CD4-positive, alpha-beta T cell treated with Interleukin-6 at 100 ng/mL for 8 hours (primary cell): Measurements from ENCODE around the gene TNNI2.

Source experiments
- DNase-seq: peaks from one replicate; pipeline ENCODE4 v3.0.0-alpha.2; 2020; ENCODE audit warnings: mixed read lengths, low spot score

TNNI2 gene

DNA sequence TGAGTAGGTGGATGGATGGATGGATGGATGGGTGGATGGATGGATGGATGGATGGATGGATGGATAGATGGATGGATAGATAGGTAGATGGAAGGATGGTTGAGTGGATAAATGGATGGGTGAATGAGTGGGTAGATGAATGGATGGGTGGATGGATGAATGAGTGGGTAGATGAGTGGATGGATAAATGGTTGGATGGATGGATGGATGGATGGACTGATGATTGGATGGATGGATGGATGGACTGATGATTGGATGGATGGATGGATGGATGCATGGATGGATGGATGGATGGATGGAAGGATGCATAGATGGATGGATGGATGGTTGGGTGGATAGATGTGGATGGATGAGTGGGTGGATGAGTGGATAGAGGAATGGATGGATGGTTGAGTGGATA lies 17.2 kb upstream of the TNNI2 start:
- no peak for DNase-seq

DNA sequence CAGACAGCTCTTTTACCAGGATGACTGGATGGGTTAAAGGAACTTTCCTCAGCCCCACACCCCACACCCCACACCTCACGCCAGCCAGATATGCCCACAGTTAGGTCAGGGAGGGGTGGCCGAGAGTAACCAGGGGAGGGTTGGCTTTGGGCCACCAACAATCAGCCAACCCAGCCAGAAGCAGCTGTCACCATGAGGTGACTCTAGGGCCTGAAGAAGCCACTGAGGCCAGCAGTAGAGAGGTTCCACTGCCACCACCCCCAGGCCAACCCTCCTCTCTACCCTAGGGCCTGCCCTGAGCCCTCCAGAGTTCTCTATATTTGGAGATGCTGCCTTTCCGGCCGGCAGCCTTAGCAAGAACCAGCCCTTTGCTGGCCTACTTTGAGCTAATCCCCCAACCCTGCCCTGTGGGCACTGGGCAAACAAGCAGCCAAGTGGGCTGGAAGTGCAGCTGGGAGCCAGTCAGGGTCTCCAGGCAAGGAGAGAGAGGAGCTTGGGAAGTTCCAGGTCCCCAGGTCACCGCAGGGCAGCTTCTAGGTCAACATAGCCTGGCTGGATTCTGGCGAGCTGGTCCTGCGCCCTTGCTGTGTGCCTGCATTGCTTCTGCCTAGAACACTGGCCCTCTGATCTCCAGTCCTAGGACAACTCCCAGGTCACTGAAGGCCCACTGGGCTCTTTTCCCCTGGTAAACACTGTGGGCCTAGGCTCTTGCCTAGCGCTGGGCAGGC lies 16.0 kb upstream of the TNNI2 start:
- no peak for DNase-seq

DNA sequence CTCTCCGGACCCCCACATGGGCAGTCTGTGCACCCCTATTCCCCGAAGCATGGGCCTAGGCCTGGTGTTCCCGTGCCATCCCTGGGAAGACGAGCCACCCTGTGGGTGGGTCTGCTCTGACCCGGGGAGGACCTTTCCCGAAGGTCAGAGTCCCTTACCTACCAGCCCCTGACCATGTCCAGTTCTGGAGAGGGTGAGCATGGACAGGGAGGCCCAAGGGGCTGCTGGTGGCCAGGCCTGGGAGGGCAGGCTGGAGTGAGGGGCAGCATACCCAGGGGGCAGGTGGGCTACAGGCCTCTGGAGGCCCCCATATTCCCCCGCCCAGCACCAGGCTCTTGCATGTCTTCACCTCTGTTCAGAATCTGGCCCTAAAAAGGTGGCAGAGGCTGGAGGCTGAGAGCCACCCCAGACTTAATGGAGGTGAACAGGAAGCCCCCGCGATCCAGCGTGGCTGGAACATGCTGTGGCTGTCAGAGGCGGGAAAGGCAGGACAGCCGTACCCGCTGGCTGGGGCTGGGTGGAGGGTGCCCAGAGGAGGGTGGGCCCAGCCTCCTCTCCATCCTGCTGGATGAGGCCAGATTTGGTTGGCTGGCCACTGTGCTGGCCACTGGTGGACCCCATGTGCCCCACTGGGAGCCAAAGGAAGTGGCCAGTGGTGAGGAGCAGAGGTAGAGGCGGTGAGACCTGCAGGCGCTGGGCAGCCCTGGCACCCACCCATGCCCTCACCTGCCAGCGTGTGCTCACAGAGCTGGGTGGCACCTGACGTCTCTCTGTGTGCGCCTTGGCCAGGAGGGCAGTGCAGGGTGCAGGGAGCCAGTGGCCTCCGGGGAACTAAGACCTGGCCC lies 15.2 kb upstream of the TNNI2 start:
- DNase-seq, result no peak

DNA sequence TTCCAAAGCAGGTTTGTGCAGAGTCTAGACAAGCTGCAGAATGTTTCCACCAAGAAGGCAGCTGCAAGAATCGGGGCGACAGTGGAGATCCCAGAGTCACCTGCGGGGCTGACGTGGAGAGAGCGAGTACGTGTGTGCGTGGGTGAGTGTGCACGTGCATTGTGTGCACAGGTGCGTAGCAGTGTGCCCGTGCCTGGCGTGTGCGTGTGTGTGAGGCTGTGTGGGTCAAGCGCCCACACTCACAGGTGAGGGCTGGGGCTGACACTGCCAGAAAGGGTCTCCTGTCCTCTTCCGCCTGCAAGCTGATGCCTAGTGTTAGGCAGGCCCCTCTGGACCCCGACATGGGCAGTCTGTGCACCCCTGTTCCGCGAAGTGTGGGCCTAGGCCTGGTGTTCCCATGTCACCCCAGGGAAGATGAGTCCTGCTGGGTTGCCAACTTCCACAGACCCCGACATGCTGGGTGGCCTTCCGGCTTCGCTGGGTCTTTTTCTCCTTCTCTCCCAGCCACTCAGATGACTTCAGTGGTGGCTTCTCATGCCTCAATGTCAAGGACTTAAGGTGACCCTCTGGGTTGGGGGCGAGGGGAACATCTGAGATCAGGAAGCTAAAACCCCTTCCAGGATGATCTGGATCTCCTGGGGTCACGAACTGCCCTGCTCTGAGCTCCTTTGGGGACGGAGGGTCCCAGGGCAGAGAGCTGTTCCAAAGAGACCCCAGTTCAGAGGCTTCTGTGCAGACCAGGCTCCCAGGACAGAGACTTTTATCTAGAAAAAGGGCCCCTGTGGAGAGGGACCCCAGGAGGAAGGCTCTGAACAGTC lies 14.4 kb upstream of the TNNI2 start:
- no peak for DNase-seq

DNA sequence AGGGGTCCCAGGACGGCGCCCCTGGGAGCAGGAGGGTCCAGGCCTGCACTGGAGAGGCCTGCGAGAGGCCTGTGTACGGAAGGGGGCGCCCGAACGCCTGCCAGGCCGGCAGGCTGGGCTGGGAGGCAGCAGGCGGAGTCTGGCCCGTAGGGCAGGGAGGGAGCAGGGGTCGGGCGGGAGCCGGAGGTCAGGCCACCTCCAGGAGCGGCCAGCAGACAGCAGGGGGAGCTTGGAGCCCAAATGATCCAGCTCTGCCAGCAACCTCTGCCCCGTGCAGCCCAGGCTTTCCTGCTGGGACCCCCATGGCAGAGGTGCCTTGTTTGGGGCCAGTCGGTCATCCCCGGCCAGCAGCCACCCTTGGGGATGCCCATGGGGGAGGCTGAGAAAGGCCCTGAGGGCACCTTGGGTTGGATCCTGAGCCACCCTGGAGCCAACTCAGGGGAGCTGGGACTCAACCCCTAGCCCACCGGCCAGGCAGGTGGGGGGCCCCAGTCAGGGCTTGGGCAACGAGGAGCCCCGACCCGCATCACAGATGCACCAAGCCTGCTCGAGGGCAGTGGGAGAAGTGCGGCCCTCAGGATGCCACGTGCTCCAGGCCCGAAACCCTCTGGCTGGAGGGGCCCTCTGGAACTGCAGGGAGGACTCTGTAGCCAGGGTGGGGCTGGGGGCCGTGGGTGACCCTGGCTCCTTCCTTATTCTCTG lies 13.6 kb upstream of the TNNI2 start:
- DNase-seq, result no peak

DNA sequence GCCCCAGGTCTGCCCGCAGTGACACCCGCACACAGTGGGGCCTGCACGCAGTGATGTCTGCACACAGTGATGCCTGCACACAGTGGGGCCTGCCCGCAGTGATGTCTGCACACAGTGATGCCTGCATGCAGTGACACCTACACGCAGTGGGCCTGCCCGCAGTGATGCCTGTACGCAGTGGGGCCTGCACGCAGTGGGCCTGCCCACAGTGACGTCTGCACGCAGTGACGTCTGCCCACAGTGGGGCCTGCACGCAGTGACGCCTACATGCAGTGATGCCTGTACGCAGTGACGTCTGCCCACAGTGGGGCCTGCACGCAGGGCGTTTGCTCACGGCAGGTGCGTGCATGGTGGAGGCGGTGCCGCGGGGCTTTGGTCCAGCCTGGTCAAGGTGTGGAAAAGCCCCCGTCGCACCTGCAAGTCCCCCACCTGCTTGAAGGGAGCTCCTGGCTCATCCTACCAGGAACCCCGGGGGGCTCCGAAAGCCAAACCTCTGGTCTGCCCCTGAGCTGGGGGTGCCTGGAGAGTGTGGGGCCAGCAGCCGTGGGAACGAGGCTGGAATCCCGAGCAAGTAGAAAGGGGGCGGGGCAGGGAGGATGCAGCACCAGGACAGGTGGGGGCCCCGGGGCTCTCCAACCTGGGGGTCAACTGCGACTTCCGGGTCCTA lies 12.9 kb upstream of the TNNI2 start:
- no peak for DNase-seq

DNA sequence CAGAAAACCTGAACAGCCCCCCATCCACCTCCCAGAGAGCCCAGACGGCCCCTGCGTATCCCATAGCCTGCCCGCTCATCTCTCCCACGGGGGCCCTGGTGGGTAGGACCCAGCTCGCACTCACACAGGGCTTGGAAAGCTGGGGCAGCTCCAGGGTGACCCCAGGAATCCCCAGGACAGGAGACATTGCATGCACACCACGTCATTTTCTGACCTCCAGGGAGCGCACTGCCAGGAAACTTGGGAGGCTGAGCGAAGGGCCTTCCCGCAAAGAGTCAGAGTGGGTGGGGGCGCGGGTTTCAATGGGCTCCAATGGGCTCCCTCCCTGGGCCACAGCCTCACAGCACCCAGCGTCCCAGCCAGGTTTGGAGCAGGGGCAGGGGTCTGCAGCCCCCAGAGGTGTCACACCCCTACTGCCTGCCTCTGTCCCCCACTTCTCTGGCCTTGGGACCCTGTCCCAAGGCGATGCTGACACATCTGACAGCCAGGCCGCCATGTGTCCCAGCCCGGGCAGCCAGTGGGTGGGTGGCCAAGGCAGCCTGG lies 12.2 kb upstream of the TNNI2 start:
- DNase-seq, result no peak

DNA sequence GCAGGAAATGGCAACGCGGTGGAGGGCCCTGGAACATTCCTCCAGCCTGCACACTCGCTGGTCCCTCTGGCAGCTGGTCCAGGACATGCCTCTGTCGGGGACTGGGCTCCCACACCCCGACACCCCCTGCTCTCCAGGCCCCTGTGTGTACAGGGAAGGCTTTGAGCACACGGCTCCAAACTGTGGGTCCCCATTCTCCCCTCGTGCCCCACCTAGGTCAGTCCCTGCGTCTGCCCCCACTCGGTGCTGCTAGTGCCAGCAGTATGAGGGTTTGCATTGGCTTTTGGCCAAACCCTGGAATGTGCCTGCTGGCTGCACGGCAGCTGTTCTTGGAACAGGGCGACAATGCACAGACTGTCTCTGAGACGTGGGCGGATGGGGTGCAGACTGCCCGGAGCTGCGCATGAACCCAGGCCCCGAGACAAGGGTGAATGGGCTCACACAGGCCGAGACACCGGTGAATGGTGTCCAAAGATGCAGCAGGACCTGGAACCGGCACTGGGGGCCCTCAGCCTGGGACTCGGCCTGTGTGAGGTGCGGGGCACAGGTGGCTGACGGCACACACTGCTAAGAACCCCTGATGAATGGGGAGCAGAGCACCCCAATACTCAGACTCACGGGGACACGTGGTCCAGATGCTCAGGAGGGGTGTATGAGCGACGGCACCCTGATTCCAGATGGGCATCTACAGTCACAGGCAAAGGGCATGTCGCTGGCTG lies 11.5 kb upstream of the TNNI2 start:
- DNase-seq, result no peak

DNA sequence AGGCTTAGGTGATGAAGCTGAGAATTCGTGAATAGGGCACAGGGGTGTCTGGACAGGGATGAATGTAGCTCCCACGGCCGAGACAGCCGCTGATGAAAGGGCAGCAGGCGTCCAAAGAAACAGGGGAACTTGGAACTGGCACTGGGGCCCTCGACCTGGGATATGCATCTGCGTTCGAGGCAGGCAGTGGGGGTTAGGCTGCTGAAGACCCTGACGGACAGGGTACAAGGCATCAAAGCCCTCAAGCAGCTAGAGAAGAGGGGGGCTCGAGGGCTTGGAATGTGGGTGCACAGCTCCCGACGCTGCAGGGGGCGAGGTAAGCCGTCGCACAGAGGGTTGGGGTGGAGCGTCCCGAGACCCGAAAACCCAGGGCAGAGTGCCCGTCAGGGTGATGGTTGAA lies 10.8 kb upstream of the TNNI2 start:
- DNase-seq, result no peak

DNA sequence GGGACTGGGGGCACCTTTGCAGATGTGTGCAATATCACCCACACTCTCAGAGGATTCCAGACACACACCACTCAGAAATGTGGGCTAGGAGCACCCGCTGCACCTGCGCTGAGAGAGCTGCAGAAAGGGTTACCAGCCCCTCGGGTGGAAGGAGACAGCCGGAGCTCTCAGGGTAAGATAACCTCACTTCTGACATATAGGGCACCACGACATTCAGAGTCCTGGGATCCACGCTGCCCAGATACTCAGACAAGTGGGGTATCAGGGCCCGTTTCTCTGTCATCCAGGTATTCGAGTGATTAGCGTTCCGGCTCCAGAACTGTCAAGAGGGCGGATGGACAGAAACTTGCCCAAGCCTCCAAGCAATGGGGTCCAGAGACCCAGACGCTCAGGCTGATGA lies 10.2 kb upstream of the TNNI2 start:
- no peak for DNase-seq

DNA sequence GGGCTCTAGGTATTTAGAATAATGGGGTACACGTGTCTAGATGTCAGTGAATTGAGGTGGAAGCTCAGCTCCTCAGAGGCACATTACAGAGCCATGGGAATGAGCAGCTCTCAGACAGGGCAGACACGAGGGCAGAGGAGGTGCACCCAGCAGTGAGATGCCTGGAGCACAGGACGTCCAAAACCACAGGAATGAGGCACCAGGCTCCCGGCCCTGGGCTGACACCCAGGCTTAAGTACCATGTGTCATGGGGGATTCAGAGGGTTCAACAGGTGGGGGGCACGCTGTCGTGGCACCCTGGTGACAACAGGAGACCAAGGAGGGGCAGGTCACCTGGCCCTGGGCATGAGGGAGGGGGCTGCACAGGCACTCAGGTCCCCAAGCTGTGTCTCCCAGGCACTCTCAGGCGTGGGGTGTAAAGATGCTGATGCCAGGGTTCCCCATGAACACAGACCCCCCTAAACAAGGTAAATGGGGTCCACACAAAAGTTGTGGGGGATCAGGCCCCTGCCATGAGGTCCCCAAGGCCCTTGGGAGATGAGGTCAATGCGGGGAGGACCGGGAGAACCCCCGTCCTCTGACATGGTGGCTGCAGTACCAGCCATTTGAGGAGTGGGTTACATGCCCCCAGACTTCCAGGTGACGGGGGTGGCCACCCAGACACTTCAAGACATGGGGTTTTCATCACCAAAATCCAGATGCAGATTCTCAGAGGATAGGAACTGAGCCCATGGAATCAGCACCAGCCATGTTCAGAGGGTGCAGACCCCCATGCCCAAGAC lies 9.6 kb upstream of the TNNI2 start:
- no peak for DNase-seq

DNA sequence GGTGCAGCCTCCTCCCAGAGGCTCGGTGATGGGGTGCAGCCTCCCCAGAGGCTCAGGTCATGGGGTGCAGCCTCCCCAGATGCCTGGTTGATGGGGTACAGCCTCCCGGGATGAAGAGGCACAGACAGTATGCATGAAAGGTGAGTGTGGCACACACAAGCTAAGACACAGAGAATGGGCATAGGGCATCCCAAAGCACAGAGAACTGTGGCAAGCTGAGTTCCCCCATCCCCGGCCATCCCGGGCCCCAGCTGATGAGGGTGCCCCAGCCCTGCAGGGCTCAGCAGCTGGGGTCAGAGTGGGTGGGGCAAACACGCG lies 8.8 kb upstream of the TNNI2 start:
- no peak for DNase-seq

DNA sequence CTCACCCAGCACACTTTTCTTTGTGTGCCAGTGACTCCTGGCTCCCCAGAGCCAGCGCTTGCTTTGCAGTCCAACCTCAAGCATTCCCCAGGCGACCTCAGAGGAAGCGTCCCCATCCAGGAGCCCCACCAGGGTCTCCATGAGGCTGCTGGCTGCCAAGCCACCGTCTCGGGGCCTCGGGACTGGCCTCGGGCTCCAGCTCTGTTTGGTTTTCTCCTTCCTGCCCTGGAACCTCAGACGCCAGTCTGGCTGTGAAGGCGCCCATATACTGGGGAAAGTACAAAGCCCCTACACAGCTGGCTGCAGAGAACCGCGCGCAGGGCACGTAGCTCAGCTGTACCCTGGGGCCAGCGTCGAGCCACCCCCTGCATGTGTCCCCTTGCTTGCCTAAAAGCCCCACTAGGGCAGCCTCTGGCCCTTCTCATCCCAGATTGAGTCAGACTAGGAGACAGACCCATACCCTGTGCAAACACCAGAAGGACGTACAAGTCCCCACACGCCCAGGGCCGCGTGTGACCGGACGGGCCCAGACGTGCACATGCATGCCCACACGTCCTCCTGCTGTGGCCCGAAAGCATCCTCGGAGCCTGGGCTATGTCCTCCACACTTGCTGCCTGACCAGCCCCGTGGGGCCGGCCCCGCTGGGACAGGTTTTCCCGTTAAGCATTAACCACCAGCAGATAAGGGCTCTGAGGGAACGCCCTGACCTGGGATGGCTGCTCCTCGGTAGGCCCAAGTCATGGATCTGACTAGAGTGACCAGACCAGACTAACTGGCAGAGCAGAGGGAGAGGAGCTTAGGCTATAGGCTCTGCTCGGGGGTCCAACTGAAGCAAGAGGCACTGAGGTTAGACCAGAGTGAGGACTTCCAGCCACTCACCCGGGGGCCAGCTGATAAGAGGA lies 8.2 kb upstream of the TNNI2 start:
- no peak for DNase-seq

DNA sequence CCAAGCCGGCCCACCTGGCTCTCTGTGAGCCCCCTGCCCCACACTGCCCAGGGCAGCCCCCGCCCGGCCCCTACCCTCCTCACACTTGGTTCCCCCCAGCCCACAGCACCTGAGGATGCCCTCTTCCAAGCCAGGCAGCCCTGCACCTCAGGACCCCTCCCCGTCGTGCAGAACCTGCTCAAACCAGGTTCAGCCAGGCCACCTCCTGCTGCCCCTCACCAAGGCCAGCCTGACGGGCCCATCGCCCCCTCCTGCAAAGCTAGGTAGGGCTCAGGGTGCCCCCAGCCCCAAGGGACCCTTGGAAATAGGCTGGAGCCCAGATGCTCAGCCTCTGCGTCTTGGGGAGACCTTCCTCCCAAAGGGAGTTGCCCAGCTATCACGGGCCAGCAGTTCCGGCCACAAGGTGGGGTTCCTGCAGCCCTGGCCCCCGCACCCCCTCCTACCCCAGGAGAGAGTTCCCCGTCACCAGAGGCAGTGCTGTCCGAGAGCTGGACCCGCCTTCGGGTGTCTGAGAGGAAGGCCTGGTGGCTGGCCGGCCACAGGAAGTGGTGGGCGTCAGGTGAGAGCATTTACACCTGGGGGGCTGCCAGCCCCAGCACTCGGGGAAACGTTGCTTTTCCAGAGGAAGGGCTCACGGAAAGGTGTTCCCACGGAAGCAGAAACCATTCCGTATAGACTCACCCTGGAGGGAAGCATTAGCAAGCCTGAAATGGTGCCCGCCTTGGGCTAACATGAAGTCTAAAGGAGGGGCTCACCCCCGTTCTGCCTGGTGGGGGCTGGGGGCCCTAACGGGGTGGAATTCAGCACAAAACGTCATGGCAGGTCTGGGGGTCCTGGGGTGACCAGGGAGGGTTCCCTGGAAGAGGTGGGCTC lies 7.2 kb upstream of the TNNI2 start:
- no peak for DNase-seq

DNA sequence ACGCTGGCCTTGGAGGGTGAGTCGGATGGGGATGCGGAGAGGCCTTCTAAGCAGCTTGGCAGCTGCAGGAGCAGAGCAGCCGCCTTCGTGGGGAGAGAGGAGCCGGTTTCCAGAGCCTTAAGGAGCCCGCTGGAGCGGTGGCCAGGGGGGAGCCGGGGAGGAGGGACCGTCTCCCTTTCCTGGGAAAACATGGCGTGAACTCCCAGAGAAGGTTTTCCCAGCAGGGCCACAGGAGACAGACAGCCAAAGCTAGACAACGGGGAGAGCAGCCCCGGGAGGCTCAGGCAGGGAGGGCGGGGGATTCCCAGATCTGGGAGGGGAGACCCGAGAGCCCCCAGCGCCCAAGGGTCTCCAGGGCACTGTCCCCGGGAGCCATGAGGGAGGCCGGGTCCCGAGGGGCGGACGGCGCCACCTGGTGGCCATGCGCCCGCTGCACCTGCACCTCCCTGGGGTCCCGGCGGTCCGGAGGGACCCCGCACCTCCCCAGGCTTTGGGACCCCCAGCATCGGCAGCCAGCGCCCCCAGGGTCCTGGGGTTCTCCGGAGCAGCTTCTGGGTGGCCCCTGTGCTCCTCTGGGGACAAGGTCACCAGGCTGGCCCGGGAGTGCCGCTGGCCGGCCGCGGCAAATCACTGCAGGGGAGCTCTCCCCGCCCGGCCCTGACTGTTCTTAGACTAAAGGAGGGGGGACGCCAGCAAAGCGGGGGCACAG lies 6.4 kb upstream of the TNNI2 start:
- DNase-seq, result peak; percentile 53

DNA sequence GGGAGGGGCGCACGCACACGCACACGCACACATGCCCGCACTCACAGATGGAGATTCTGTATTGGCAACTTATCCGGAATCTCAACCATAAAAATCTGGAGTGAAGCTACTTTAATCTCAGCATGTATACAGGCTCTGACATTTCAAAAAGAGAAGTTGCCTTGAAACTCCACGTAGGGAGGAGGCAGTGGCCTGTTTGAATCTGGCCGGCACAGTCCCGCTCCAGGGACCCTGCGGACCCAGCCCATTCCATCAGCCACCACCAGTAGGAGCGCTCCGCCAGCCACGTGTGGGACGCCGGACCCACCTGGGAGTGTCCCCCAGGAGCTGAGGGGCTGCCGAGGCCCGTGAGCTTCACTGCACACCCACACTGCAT lies 5.9 kb upstream of the TNNI2 start:
- DNase-seq, result no peak

DNA sequence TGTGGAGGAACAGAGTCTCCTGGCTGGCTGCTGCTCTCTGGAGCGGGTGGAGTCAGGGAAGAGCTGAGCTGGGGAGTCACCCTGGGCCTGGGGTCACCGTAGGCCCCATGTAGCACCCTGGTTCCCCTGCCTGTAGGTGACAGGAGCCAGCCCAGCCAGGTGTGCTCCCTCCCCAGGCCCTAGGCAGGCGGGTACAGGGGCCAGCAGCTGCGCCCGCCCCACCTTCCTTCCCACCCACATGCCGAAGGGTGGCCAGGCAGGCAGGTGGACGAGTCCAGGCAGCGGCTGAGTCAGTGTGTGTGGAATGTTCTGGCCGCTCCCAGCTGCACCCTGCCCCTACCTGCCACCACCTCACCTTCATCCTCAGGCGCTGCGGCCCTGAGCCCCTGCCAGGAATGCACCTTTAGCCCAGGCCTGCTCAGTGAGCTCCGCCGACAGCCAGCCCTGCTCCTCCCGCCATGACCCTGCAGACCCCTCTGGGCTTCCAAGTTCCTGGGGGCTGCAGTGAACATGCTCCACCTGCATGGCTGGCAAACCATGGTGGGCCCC lies 4.6 kb upstream of the TNNI2 start:
- DNase-seq, result no peak
